Liver (tissue), 9 donors: Measurements from ENCODE around the gene WNK2. TPM values are rescaled to one million over a fixed set of nuclear protein-coding genes. Genes with fewer than 3 reads are reported as not detected.

Source experiments
- DNase-seq: peaks from one replicate; pipeline ENCODE4 v3.0.0-alpha.2; 2017; ENCODE audit warnings: low spot score
- H3K27ac ChIP-seq, 2 donors: one replicate each; pipeline ENCODE4 v1.7.0; 2013; ENCODE audit warnings: inconsistent platforms in 2 of 2, low read length in 2 of 2, control low read depth in 1 of 2, low read depth in 1 of 2, mild to moderate bottlenecking in 1 of 2
- H3K27me3 ChIP-seq, 4 donors: one replicate each; pipeline versions ENCODE4 v1.6.1 to v1.7.0; 2013; ENCODE audit warnings: low read length in 3 of 4, inconsistent platforms in 1 of 4, mild to moderate bottlenecking in 1 of 4, moderate library complexity in 1 of 4; ENCODE audit not compliant: control insufficient read depth in 4 of 4, insufficient read depth in 4 of 4
- H3K36me3 ChIP-seq, 4 donors: one replicate each; pipeline versions ENCODE4 v1.6.1 to v1.7.0; 2013; ENCODE audit warnings: low read length in 3 of 4, mild to moderate bottlenecking in 3 of 4, low read depth in 1 of 4, moderate library complexity in 1 of 4; ENCODE audit not compliant: control insufficient read depth in 4 of 4, insufficient read depth in 3 of 4
- H3K4me1 ChIP-seq, 4 donors: one replicate each; pipeline versions ENCODE4 v1.6.1 to v1.7.0; 2013; ENCODE audit warnings: low read length in 3 of 4, mild to moderate bottlenecking in 3 of 4, moderate library complexity in 1 of 4; ENCODE audit not compliant: control insufficient read depth in 4 of 4, insufficient read depth in 4 of 4
- H3K4me3 ChIP-seq, 3 donors: one replicate each; pipeline versions ENCODE4 v1.6.1 to v1.7.0; 2013; ENCODE audit warnings: low read length in 3 of 3, control low read depth in 1 of 3, low read depth in 1 of 3, mild to moderate bottlenecking in 1 of 3
- H3K9ac ChIP-seq, 2 donors: one replicate each; pipeline ENCODE4 v1.7.0; 2013; ENCODE audit warnings: low read length in 2 of 2, mild to moderate bottlenecking in 2 of 2, moderate library complexity in 2 of 2, control low read depth in 1 of 2, low read depth in 1 of 2
- H3K9me3 ChIP-seq, 4 donors: one replicate each; pipeline versions ENCODE4 v1.6.1 to v1.7.0; 2013; ENCODE audit warnings: low read length in 3 of 4; ENCODE audit not compliant: control insufficient read depth in 4 of 4
- EGR1 ChIP-seq, 2 donors: IDR thresholded peaks; 2 replicates each; pipeline ENCODE4 v1.6.1; 2016 to 2018; ENCODE audit warnings: antibody characterized with exemption in 2 of 2, low read depth in 2 of 2
- FOXA1 ChIP-seq: IDR thresholded peaks from 2 replicates; pipeline ENCODE4 v1.6.1; 2016; ENCODE audit warnings: antibody characterized with exemption
- FOXA2 ChIP-seq: IDR thresholded peaks from 2 replicates; pipeline ENCODE4 v1.6.1; 2016; ENCODE audit warnings: antibody characterized with exemption
- HNF4A ChIP-seq, 2 donors: conservative IDR thresholded peaks; 2 replicates each; pipeline ENCODE4 v1.6.1; 2016; ENCODE audit warnings: antibody characterized with exemption in 2 of 2, mild to moderate bottlenecking in 2 of 2
- HNF4G ChIP-seq: IDR thresholded peaks from 2 replicates; pipeline ENCODE4 v1.6.1; 2016; ENCODE audit warnings: antibody characterized with exemption
- JUND ChIP-seq, 2 donors: IDR thresholded peaks; 2 replicates each; pipeline ENCODE4 v1.6.1; 2016; ENCODE audit warnings: antibody characterized with exemption in 2 of 2
- NR2F2 ChIP-seq: IDR thresholded peaks from 2 replicates; pipeline ENCODE4 v1.6.1; 2016; ENCODE audit warnings: antibody characterized with exemption
- RAD21 ChIP-seq, 2 donors: IDR thresholded peaks; 2 replicates each; pipeline ENCODE4 v1.6.1; 2016; ENCODE audit warnings: antibody characterized with exemption in 2 of 2, mild to moderate bottlenecking in 2 of 2
- RXRA ChIP-seq, 2 donors: IDR thresholded peaks; 2 replicates each; pipeline ENCODE4 v1.6.1; 2017 to 2018; ENCODE audit warnings: antibody characterized with exemption in 2 of 2, mild to moderate bottlenecking in 1 of 2
- SP1 ChIP-seq: IDR thresholded peaks from 2 replicates; pipeline ENCODE4 v1.6.1; 2018; ENCODE audit warnings: antibody characterized with exemption, mild to moderate bottlenecking
- TAF1 ChIP-seq: conservative IDR thresholded peaks from 2 replicates; pipeline ENCODE4 v1.6.1; 2016; ENCODE audit warnings: antibody characterized with exemption, mild to moderate bottlenecking
- YY1 ChIP-seq: IDR thresholded peaks from 2 replicates; pipeline ENCODE4 v1.6.1; 2016; ENCODE audit warnings: antibody characterized with exemption, mild to moderate bottlenecking
- WGBS: extraction: QIAGEN DNeasy Blood & Tissue Kit; methylation state at CpG from one replicate; pipeline ENCODE4 v1.1.7; 2013; 5-methylcytosine and 5-hydroxymethylcytosine counted together
- polyA plus RNA-seq, 2 donors: library from polyadenylated mRNA; stranded (reverse) in 1 of 2; unstranded in 1 of 2; fragments of 200-250 nt in 1 of 2; fragments of >200 nt in 1 of 2; fragmentation: Nextera tagmentation in 1 of 2; extraction: Ambion mirVana in 1 of 2; gene quantifications; one replicate each; pipeline versions ENCODE4 v1.2.1 to v1.2.3, GENCODE V29; 2013 to 2015
- total RNA-seq, 2 donors: library from RNA; depleted of rRNA; stranded (reverse); fragments of >200 nt; gene quantifications; one replicate each; pipeline ENCODE4 v1.2.3, GENCODE V29; 2014
- TF ChIP-seq, protein P1 (sequence below): IDR thresholded peaks from 2 replicates; pipeline ENCODE4 v1.6.1; 2016; ENCODE audit warnings: antibody characterized with exemption
- TF ChIP-seq, protein P2 (sequence below): IDR thresholded peaks from 2 replicates; pipeline ENCODE4 v1.6.1; 2016; ENCODE audit warnings: antibody characterized with exemption, mild to moderate bottlenecking
- TF ChIP-seq, protein P3 (sequence below): fragments of 150-350 bp; IDR thresholded peaks from 2 replicates; pipeline ENCODE4 v1.5.1; 2017; ENCODE audit warnings: improper control_type of control experiment, low read depth, low read length; ENCODE audit not compliant: missing input control
- TF ChIP-seq, protein P4 (sequence below): IDR thresholded peaks from 2 replicates; pipeline ENCODE4 v1.6.1; 2016; ENCODE audit warnings: antibody characterized with exemption
- TF ChIP-seq, protein P5 (sequence below): IDR thresholded peaks from 2 replicates; pipeline ENCODE4 v1.6.1; 2016; ENCODE audit warnings: antibody characterized with exemption
- donor health status: healthy.
- donor health status: healthy.
- donor health status: healthy.
- donor health status: healthy.
- donor health status: healthy.

WNK2 gene
- total and polyA plus RNA-seq, 4 donors, result 0.65 to 4.4 (median 1.7) TPM

DNA sequence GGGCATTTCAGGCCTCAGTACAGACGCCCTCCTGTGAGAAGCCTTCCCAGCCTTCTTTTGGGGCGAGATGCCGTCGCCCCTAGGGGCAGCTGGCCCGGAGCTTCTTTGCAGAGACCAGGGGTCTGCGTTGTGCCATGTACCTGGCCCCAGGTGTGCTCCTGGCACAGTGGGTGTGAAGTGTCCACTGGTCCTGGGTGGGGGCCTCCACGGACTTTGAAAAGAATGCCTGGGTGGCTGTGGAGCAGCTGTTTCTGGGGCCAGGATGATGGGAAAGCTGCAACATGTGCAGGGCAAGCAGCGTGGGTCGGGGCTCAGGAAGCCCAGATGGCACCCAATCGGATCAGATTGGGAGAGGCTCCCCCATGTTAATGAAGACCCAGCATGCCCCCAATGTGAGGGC is 47.8 kb downstream of the WNK2 start:
- TF ChIP-seq EGR1 (IDR thresholded peaks at IDR 0.05; ENCODE audit: low read depth in 2 of 2) (no peak), JUND (IDR thresholded peaks at IDR 0.05) (no peak), RAD21 (IDR thresholded peaks at IDR 0.05) (no peak), SP1 (no peak), FOXA2 (no peak), HNF4G (no peak), TAF1 (no peak)
- TF ChIP-seq, protein P1, sequence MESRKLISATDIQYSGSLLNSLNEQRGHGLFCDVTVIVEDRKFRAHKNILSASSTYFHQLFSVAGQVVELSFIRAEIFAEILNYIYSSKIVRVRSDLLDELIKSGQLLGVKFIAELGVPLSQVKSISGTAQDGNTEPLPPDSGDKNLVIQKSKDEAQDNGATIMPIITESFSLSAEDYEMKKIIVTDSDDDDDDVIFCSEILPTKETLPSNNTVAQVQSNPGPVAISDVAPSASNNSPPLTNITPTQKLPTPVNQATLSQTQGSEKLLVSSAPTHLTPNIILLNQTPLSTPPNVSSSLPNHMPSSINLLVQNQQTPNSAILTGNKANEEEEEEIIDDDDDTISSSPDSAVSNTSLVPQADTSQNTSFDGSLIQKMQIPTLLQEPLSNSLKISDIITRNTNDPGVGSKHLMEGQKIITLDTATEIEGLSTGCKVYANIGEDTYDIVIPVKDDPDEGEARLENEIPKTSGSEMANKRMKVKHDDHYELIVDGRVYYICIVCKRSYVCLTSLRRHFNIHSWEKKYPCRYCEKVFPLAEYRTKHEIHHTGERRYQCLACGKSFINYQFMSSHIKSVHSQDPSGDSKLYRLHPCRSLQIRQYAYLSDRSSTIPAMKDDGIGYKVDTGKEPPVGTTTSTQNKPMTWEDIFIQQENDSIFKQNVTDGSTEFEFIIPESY, result no peak
- TF ChIP-seq, protein P2, sequence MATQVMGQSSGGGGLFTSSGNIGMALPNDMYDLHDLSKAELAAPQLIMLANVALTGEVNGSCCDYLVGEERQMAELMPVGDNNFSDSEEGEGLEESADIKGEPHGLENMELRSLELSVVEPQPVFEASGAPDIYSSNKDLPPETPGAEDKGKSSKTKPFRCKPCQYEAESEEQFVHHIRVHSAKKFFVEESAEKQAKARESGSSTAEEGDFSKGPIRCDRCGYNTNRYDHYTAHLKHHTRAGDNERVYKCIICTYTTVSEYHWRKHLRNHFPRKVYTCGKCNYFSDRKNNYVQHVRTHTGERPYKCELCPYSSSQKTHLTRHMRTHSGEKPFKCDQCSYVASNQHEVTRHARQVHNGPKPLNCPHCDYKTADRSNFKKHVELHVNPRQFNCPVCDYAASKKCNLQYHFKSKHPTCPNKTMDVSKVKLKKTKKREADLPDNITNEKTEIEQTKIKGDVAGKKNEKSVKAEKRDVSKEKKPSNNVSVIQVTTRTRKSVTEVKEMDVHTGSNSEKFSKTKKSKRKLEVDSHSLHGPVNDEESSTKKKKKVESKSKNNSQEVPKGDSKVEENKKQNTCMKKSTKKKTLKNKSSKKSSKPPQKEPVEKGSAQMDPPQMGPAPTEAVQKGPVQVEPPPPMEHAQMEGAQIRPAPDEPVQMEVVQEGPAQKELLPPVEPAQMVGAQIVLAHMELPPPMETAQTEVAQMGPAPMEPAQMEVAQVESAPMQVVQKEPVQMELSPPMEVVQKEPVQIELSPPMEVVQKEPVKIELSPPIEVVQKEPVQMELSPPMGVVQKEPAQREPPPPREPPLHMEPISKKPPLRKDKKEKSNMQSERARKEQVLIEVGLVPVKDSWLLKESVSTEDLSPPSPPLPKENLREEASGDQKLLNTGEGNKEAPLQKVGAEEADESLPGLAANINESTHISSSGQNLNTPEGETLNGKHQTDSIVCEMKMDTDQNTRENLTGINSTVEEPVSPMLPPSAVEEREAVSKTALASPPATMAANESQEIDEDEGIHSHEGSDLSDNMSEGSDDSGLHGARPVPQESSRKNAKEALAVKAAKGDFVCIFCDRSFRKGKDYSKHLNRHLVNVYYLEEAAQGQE, result no peak
- TF ChIP-seq, protein P3, sequence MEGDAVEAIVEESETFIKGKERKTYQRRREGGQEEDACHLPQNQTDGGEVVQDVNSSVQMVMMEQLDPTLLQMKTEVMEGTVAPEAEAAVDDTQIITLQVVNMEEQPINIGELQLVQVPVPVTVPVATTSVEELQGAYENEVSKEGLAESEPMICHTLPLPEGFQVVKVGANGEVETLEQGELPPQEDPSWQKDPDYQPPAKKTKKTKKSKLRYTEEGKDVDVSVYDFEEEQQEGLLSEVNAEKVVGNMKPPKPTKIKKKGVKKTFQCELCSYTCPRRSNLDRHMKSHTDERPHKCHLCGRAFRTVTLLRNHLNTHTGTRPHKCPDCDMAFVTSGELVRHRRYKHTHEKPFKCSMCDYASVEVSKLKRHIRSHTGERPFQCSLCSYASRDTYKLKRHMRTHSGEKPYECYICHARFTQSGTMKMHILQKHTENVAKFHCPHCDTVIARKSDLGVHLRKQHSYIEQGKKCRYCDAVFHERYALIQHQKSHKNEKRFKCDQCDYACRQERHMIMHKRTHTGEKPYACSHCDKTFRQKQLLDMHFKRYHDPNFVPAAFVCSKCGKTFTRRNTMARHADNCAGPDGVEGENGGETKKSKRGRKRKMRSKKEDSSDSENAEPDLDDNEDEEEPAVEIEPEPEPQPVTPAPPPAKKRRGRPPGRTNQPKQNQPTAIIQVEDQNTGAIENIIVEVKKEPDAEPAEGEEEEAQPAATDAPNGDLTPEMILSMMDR, result no peak
- TF ChIP-seq, protein P4, sequence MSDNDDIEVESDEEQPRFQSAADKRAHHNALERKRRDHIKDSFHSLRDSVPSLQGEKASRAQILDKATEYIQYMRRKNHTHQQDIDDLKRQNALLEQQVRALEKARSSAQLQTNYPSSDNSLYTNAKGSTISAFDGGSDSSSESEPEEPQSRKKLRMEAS, result no peak
- TF ChIP-seq, protein P5, sequence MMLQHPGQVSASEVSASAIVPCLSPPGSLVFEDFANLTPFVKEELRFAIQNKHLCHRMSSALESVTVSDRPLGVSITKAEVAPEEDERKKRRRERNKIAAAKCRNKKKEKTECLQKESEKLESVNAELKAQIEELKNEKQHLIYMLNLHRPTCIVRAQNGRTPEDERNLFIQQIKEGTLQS, result no peak
- no peaks in the 10 kb centered on the region for H3K9me3 ChIP-seq
- H3K4me1 ChIP-seq, result no peaks in the 10 kb centered on the region
- no peak overlapping the region for H3K9ac ChIP-seq
- no peak overlapping the region for H3K4me3 ChIP-seq
- H3K27ac ChIP-seq, result no peak overlapping the region
- DNase-seq, result no peak
- H3K27me3 ChIP-seq, result peaks cover 0 to 2% (median 0%) of the 10 kb centered on the region in 4 donors
- 83% methylated on average over 10 of the region's 10 CpGs for WGBS
- no peaks in the 10 kb centered on the region for H3K36me3 ChIP-seq

DNA sequence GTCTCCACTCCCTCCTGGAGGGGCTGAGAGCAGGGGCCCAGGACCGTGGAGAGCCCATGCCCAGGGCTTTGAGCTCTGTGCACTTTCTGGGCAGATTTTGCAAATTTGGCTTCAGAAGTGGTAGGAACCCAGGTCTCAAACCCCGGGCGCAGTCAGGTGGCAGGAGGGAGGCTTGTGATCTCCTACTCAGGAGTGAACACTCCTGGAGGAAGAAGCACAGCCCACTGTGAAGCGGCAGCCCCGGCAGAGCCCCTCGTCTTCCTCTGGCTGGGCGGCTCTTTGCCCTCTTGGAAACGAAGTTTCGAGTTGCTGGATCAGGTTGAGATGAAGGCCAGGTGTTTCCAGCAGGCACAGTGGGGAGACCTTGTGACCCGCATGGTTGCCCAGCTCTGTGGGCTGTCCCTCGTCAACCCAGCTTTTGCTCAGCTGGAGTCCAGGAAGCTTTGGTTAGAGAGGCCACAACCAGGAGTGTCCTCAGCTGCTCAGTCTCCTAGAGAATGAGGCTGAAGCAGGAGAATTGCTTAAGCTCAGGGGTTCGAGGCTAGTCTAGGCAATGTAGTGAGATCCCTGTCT is 48.5 kb downstream of the WNK2 start:
- DNase-seq, result no peak

More for the DNA sequence above, 48.5 kb downstream of the WNK2 start:
- no peaks in the 10 kb centered on the region for H3K36me3 ChIP-seq
- TF ChIP-seq RAD21 (IDR thresholded peaks at IDR 0.05), result no peak
- no peak for TF ChIP-seq FOXA1
- no peak for TF ChIP-seq NR2F2
- TF ChIP-seq, protein P3, result no peak
- TF ChIP-seq FOXA2, result no peak
- TF ChIP-seq HNF4G, result no peak
- TF ChIP-seq TAF1, result no peak
- no peak for TF ChIP-seq JUND (IDR thresholded peaks at IDR 0.05)
- TF ChIP-seq HNF4A (conservative IDR thresholded peaks at IDR 0.05), result no peak
- TF ChIP-seq, protein P1, result no peak
- TF ChIP-seq, protein P4, result no peak
- no peak for TF ChIP-seq RXRA (IDR thresholded peaks at IDR 0.05)
- TF ChIP-seq YY1, result no peak
- TF ChIP-seq EGR1 (IDR thresholded peaks at IDR 0.05; ENCODE audit: low read depth in 2 of 2), result no peak
- H3K4me1 ChIP-seq, result no peaks in the 10 kb centered on the region
- H3K27ac ChIP-seq, result no peak overlapping the region
- H3K27me3 ChIP-seq, result peaks cover 0 to 2% (median 0%) of the 10 kb centered on the region in 4 donors
- 72% methylated on average over 12 of the region's 12 CpGs for WGBS
- H3K9me3 ChIP-seq, result no peaks in the 10 kb centered on the region
- H3K4me3 ChIP-seq, result no peak overlapping the region
- H3K9ac ChIP-seq, result no peak overlapping the region
